ENCODE measurements around the gene RCBTB1.
"Not testable (repeated sequence)": the region's sequence is repeated elsewhere in the genome, so short reads cannot be mapped to it uniquely, and the experiment has no call there.

RCBTB1 gene

GRCh38 chr13:49521224-49521623, 64.1 kb downstream of the RCBTB1 start:
- DNase-seq (ENCODE audit: low spot score), result no peak

- DNase-seq (ENCODE audit: low spot score), result no peak
Observed at GRCh38 chr13:49517461-49517860, 67.9 kb downstream of the RCBTB1 start.

GRCh38 chr13:49516467-49516866, 68.9 kb downstream of the RCBTB1 start:
- DNase-seq (ENCODE audit: low spot score), result no peak

- DNase-seq (ENCODE audit: low spot score), result no peak
Observed at GRCh38 chr13:49512578-49512977, 72.8 kb downstream of the RCBTB1 start.

- no peak for DNase-seq (ENCODE audit: low spot score)
Observed at GRCh38 chr13:49503951-49504350, 81.4 kb downstream of the RCBTB1 start.

GRCh38 chr13:49502954-49503353, 82.4 kb downstream of the RCBTB1 start:
- no peak for DNase-seq (ENCODE audit: low spot score)

- DNase-seq (ENCODE audit: low spot score), result no peak
Observed at GRCh38 chr13:49499889-49500660, 85.3 kb downstream of the RCBTB1 start.

GRCh38 chr13:49498206-49498605, 87.2 kb downstream of the RCBTB1 start:
- DNase-seq (ENCODE audit: low spot score), result no peak

- DNase-seq (ENCODE audit: low spot score), result no peak
Observed at GRCh38 chr13:49497272-49497671, 88.1 kb downstream of the RCBTB1 start.

GRCh38 chr13:49496837-49497236, 88.5 kb downstream of the RCBTB1 start:
- not testable (repeated sequence) for DNase-seq (ENCODE audit: low spot score)

GRCh38 chr13:49495783-49496762, 89.3 kb downstream of the RCBTB1 start, which contains the start of gene PHF11:
TSS of gene PHF11 (plus strand) at chr13:49495953. CDS start at chr13:49496002, 49 bp downstream.
- DNase-seq (ENCODE audit: low spot score), result no peak

GRCh38 chr13:49494645-49495044, 90.7 kb downstream of the RCBTB1 start:
- no peak for DNase-seq (ENCODE audit: low spot score)

- DNase-seq (ENCODE audit: low spot score), result no peak
Observed at GRCh38 chr13:49488563-49488962, 96.8 kb downstream of the RCBTB1 start.

All from SK-N-DZ (cell line).